Forelimb muscle (tissue), 1 donor: Measurements from ENCODE around the gene ZC3H13. TPM values are rescaled to one million over a fixed set of nuclear protein-coding genes. Genes with fewer than 3 reads are reported as not detected.

Source experiments
- DNase-seq: peaks from one replicate; pipeline ENCODE4 v3.0.0-alpha.2; 2013; ENCODE audit warnings: low read depth
- polyA plus RNA-seq: library from polyadenylated mRNA; unstranded; fragments of 120-200 nt; gene quantifications from one replicate; pipeline ENCODE4 v1.2.1, GENCODE V29; 2013; ENCODE audit not compliant: insufficient read length

Gene ZC3H13, protein sequence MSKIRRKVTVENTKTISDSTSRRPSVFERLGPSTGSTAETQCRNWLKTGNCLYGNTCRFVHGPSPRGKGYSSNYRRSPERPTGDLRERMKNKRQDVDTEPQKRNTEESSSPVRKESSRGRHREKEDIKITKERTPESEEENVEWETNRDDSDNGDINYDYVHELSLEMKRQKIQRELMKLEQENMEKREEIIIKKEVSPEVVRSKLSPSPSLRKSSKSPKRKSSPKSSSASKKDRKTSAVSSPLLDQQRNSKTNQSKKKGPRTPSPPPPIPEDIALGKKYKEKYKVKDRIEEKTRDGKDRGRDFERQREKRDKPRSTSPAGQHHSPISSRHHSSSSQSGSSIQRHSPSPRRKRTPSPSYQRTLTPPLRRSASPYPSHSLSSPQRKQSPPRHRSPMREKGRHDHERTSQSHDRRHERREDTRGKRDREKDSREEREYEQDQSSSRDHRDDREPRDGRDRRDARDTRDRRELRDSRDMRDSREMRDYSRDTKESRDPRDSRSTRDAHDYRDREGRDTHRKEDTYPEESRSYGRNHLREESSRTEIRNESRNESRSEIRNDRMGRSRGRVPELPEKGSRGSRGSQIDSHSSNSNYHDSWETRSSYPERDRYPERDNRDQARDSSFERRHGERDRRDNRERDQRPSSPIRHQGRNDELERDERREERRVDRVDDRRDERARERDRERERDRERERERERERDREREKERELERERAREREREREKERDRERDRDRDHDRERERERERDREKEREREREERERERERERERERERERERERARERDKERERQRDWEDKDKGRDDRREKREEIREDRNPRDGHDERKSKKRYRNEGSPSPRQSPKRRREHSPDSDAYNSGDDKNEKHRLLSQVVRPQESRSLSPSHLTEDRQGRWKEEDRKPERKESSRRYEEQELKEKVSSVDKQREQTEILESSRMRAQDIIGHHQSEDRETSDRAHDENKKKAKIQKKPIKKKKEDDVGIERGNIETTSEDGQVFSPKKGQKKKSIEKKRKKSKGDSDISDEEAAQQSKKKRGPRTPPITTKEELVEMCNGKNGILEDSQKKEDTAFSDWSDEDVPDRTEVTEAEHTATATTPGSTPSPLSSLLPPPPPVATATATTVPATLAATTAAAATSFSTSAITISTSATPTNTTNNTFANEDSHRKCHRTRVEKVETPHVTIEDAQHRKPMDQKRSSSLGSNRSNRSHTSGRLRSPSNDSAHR (N-terminal part only)
- polyA plus RNA-seq: 33.9 TPM

DNA sequence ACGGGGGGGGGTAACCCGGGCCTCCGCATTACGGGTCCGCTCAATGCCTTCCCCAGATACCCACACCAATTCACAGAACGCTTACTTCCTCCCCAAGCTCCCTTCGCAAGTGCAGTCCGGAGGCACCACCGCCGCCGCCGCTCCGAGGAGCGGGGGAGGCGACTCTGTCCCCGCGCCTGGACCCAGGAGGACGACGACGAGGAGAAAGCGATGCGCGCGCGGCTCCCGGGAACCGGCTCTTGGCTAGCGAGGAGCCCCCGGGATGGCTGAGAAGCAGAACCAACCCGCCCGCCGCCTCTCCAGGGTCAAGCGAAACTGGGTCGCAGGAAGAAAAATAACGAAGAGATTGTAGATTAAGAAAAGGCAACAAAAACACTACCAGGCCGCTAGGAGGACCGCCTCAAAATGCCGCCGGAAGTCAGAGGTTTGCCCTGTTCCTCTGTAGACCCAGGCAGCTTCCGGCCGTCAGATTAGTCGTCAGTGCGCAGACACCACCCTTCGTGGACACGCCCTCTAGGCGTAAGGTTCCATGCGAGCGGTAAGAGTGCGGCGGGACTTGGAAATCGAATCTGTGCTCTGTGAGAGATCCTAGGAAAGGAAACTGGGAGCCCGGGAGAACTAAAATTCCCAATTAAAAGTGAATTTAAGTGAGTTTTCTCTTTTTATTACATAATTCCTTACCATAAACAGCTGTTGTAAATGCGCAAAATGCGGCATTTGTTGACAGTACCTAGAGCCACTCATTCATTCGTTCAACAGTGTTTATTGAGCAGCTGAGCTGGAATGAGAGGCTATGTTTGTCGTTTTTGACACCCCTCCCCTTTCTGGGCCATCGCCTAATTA lies at the start of gene ZC3H13:
ZC3H13 (minus strand) TSS at position 428 of the 843 bp plus-strand sequence. CDS start 7,239 bp downstream, outside the sequence.
- peak; percentile 94 for DNase-seq

DNA sequence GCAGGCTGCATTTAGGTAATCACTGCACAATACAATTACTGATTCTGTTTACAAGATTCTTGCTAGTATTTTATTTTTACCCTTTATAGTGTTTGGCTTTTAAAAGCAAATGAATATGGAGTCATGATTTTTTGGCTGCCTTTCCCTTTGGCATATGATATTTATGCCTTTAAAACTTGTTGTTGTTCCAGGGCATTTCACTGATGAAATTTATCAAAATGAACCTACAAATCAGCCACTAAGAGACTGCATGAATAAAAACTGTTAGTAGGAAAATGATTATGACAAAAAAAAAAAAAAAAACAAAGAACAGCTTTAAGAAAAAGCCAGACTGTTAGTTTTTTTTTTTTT lies 49.7 kb upstream of the ZC3H13 start:
- no peak for DNase-seq

DNA sequence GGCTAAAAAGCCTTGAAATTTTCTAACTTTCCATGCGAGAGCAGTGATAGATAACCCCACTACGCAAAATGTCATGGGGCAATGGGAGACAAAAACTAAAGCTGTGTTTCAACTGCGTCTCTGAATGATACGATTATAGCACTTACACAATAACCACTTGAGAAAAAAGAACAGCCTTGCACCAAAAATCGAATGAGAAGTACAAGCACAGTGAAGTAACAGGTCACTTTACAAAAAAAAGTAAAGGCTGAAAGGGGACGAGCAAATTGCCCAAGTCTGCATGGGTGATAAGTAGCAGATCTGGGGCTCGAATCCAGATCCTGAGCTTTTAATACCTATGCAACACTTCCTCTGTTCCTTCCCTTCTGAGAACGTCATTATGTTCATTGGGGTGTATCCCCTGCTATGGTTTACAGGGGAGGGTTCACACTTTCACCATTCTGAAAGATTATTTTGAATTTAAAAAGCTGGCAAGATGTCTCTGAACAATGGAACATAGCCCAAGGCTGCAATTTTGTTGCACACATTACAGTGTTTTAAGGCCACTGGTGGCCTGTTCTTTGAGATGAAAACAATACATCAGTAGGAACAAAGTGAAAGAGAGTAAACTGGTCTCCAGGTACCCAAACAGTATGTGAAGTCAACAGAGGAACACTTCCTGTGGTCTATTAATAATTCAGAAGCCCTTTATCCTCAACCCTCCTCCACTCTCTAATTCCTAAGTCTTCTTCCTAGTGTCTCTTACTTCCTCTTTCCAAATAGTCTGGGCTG lies 49.1 kb upstream of the ZC3H13 start:
- DNase-seq: no peak

DNA sequence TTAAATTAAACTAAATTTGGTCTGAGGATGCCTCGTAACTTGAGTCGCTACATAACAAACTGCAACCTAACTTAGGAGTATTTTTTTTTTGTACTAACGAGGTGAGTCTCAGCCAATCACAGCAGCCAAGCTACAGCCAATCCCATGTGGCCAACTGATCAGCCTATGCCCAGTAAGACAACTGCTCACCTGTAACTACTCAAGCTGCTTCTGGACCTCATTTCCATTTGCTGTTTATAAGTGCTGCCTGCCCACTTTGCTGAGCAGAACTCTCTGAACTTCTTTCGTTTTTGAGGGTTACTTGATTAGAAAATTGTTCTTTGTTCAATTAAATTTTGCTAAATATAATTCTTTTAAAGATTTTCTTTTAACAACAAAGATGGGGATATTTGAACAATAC lies 48.5 kb upstream of the ZC3H13 start:
- DNase-seq: no peak

DNA sequence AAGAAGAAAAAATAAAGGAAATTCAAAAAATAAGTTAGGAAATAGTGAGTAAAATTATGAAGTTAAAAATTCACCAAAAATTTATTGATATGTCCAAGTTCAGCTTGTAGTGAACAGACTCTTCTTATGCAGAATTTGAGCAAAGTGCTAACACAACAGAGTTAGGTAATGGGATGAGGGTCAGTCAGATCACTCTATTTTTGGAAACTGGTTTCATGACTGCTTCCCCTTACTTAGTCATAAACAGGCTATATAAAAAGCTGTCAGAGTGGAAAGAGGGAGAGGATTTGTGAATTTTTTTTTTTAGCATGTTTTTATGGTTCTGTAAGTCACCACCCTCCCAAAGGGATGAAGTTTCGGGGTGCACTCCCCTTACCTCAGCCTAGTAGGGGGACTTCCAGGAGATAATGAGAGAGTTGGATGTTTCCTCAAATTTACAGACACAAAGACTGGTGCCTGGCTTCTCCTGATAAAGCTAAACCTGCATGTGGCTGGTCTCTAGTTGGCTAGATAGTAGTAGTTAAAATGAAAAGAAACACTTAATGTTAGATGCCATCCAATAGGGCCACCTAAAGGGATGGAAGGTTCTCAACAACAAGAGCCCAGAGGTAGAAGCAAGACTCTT lies 47.8 kb upstream of the ZC3H13 start:
- no peak for DNase-seq

DNA sequence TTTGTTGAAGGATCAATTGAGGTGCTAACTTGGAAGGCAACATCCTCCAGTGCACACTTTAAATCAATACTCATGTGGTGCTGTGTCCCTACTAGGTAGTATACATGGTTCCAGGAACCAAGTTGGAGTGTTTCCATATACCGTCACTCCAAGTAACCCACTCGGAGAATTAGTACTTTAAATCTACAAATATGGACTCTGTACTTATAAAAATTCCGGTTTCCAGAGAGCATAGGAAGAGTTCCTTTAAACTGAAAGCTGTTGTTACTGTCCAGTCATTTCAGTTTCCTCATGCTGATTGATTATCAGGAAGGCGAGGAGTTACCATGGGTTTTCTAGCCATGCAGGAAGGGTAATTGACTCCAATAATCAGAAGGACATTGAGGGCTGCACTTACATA lies 45.1 kb upstream of the ZC3H13 start:
- no peak for DNase-seq

DNA sequence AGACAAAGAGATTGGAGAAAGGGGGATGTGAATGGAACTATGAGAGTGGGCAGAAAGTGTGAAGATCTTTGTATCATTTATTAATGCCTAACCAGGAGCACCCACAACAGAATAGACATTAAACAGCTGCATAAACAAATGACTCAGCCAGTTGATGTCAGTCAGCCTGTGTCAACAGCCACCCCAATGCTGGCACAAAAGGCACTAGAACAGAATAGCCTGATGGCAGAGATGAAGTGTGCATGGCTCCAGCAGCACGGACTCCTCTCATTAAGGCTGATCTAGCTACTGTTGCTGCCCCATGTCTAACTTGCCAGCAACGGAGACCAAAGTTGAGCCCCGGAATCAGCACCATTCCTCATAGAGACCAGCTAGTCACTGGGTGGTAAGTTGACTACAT lies 44.5 kb upstream of the ZC3H13 start:
- no peak for DNase-seq

DNA sequence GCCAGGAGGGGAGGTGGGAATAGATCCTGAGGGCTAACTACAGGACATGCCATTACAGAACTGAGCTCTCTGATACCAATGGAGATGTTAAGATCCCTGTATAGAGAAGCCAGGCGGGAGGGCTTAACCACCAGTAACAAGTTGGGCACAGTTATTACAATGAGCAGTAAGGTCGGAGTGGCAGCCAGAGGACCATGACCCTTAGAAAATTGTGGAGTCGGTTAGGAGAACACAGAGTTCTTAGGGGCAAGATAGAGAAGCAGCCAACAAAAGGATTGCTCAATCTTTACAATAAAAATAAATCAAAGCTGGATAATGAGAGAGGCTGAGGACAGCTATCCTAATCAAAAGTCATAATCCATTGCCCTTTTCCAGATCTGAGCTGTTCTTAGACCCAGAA lies 41.9 kb upstream of the ZC3H13 start:
- DNase-seq: no peak

DNA sequence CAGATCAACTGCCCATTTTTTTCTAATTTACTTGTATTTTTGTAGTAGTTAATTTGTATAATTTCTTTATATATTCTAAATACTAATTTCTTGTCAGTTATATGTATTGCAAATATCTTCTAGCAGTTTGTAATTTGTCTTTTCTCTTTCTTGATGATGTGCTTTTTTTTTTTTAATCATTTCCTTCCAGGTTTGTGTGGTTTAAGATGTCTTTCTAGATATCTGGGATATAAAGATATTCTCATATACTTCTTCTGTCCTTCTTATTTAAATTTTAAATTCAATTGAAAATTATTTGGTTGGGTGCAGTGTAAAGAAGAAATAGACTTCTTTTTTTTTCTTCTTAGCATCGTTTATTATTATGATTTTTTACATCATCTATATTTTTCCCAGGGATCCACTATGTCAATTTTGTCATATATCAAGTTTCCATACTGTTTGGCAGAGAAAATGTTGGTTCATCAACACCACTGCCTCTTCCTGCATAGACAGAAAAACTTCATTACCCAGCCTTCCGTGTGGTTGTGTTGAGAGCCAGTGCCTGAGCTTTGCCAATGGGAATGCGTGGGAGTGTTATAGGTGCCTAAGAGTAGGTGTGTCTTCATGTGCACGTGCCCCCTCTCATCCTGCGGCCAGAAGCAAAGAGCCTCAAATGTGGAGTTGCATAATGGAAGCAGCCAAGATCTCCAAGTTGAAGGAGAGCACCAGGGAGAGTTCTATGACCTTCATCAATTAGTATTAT lies 36.4 kb upstream of the ZC3H13 start:
- no peak for DNase-seq

DNA sequence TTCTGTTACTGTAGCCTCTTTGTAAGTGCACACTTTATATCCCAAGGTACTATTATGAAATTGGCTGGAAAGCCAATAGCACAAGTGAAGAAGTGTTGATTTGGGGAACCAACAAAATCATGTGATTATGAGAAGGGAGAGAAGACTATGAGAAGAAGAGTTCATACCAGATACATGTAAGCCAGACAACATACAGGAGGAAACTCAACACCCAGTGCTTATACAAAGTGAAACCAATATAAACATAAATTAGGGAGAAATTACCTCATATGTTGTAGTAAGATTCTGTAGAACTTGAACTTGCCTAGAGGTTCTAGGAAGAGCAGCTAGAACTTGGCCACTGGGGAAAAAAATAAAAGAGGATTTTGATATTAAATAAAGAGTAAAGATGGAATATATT lies 34.9 kb upstream of the ZC3H13 start:
- DNase-seq: no peak

DNA sequence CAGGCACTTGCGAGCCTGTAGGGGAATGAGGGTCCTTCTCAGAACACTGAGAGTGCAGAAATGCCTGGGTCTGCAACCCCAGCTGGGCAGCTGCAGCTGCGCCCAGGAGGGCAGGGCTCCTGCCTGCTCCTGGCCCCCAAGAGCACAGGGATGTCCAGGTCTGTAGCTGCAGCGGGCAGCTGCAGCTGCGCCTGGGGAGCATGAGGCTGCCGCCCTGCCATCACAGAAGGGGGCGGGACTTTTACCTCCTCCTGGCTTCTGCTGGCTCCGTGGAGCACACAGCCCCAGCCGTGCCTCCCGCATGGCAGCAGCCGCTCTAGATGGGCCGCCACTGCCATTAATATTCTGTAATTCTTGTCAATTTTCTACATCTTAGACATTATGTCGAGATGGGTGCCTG lies 34.4 kb upstream of the ZC3H13 start:
- no peak for DNase-seq

DNA sequence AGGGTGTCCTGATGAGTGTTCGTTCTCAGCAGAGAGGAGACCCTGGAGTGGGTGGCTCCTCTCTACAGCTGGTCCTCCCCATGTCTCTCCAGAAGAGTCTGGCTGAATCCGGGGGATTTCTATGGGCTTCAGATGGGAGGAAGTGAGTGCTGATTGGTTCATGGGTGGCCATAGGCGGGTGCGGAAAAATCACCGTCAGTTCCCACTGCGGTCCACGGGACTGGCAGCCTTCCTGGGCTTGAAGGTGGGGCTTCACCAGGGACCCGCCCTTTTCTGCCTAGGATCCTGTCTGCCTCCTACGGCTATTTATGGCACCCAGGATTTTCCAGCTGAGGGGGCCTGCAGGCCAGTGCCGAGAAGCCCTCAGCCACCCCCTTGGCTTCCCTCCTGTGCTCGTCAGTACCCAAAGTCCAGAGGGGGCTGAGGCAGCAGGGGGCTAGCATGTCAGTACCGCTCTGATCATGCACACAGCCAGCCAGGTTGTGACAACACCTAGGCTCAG lies 33.9 kb upstream of the ZC3H13 start:
- DNase-seq: no peak

DNA sequence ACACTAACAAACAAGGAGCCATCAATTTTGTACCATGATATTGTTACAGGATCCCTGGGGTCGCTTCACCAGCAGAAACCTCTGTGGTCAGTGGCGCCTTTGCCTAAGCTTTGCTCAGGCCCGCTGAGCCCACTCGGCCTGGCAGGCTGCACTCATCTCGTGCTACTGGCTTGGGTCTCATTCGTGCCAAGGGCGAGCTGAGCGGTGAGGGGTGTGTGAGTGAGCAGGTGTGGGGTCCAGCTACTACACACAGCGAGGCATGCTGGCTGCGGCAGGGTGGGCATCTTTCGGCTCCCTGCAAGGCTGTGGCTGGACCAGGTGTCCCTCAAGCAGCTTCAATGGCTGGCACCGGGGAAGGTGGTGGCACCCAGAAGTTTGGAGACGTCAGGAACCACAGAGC lies 33.2 kb upstream of the ZC3H13 start:
- no peak for DNase-seq

DNA sequence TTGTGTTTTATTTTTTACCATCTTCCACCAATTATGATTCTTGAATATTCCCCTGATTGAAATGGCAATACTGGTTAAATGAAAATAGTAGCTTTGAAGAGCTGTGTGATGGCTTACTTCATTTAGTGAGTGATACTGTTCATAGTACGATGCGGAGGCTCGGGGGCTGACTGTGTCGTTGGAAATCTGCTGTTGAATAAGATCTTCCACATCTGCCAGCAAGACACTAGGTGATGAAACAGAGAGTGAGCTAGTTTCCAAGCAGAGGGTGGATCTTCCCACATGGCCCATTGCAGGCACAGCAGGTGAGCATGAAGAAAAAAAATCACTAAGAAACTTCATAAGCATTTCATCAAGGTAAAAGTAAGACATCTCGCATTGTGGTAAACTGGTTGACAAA lies 29.8 kb upstream of the ZC3H13 start:
- DNase-seq: no peak

DNA sequence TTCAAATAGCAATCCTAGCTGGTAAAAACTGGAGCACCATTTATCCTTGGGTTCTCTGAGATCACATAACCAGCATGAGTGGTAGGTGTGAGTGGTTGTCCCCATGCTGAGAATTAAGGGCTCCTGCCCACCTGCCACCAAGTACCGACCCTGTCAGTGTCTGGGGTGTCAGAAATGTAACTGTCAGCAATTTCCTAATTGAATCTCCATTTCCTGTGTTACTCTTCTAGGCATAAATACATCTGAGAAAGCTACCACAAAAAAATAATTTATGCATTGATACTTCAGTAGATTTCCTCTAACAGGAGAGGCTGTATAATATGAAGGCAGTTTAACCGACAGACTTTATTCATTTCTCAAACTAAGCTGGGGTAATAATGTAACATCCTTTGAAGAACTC lies 27.2 kb upstream of the ZC3H13 start:
- no peak for DNase-seq

DNA sequence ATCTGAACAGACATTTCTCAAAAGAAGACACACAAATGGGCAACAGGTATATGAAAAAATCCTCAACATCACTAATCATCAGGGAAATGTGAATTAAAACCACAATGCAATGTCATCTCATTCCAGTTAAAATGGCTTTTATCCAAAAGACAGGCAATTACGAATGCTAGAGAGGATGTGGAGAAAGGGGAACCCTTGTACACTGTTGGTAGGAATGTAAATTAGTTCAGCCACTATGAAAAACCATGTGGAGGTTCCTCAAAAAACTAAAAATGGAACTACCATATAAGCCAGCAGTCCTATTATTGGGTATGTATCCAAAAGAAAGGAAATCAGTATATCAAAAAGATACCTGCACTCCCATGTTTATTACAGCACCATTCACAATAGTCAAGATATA lies 24.7 kb upstream of the ZC3H13 start:
- DNase-seq: no peak

DNA sequence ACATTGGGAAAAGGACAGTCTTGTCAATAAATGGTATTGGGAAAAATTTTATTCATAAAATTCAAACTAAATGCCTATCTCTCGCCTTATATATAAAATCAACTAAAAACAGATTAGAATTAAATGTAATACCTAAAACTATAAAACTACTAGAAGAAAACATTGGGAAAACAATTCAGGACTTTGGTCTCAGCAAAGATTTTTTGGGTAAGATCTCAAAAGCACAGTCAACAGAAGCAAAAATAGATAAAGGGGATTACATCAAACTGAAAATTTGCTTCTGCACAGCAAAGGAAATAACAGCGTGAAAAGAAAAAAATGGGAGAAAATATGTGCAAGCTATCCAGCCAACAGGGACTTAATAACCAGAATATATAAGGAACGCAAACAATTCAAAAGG lies 24.3 kb upstream of the ZC3H13 start:
- no peak for DNase-seq

DNA sequence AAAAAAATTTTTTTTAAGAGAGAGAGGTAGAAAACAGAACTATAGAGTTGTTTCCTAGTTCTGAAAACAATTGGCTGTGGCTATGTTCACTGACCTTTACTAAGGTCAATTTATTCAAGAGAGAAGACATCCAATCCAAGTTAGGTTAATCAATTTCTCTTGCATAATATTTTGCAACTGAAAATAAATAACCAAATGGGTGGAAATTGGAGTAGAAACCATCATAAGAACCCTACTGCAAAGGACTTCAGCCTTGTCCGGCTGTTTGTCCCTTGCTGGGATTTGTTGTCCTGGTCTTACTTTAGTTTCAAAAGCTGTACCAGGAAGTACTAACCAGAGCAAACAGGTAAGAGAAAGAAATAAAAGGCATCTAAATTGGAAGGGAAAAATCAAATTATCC lies 23.3 kb upstream of the ZC3H13 start:
- DNase-seq: no peak

DNA sequence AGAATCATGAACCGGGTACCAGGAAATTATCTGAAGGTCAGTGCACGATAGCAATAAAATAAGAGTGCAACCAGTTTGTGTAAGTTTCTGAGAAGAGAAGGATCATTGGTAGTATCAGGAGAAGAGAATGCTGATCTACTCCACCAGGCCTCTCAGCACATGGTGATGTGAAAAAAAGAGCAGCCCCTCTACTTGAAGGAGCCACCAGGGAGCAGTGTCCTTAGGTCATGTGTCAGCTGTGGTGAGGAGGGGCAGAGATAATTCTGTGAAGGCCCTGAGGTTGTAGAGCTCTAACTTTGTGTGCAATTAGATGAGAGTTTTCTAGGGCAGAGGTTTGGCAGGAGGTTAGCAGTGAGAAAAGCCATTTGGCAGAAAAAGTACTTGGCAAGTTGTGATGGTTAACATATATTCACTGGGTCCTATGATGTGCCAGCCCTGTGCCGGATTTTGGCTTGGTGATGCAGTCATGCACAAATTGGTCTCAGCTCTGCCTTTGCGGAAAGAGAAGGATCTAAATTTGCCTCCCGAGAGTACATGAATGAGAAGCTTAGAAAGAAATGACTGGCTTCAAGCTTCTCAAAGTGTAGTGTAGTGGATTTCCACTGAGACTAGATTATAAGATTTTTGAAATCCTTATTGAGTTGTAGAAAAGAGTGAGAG lies 19.2 kb upstream of the ZC3H13 start:
- no peak for DNase-seq
